ENCODE data around the gene SENP5. TPM values are rescaled to one million over a fixed set of nuclear protein-coding genes. Genes with fewer than 3 reads are reported as not detected.
A peak's percentile ranks its signal among the peaks of the same experiment; 100 is the strongest.

SENP5 gene
- total and polyA plus RNA-seq, 2 of the 8 experiments (the other 6 are each of a cell fraction or from before 2014, with no cell fraction given) = 6.7 to 27.3 TPM

DNA sequence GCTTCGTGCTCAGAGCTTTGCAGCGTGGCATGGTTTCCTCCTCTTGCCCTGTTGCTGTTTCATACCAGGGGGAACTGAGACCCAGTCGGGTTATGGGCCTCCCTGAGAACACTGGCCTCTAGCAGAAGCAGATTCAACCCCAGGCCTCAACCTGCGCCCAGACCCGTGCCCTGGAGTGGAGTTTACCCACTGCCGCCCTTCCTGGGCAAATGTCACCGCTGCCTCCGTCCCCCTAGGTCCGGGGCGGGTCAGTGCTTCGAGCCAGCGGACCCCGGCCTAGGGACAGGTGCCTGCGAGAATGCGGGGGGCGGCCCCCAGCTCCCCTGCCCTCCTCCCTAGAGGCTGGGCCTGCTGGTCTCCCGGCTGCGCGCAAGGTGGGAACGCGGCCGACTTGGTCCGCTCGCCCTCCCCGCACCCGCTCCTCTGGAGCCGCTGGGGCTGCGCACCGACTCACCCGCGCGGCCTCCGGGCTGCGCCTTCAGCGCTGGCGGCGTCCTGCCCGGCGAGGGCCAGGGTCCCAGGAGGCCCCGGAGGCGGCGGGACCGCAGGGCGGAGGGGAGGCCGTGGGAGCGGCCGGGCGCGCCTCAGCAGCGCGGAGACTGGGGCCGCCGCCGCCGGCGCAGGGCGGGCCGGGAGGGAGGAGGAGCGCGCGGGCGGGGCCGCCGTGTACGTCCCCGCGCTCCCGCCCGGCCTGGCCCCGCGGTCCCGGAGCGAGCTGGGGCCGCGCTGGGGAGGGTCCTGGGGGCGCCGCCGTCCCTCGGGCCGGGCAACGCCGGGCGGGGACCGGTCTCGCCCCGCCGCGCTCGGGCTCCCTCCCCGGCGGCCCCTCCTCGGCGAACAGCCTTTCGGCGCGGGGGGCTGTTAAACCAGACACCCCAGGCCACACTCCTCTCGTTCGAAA is 100.8 kb downstream of the SENP5 start, which contains the start of gene PIGZ:
Gene PIGZ, minus strand, starts transcription at position 601 of the 901 bp plus-strand sequence. CDS start 16,802 bp downstream, outside the sequence.
- Histone ChIP-seq H4K20me1 (replicated peaks in 1 of 2; ENCODE audit: control insufficient read depth in 1 of 2, insufficient read depth in 2 of 2, low read length in 2 of 2) (no peaks in the 10 kb centered on the region), H2BK12ac (ENCODE audit: low read depth, low read length) (no peak within 1 kb of the TSS; the same call in 1 of the 2 replicates), H2BK120ac (replicated peaks; ENCODE audit: low read depth, low read length) (no peak within 1 kb of the TSS), H3K9ac (replicated peaks in 1 of 4; ENCODE audit: extremely low read depth in 1 of 4, low read depth in 3 of 4, low read length in 3 of 4) (no peak within 1 kb of the TSS), H3K4me3 (ENCODE audit: extremely low read depth in 1 of 4, insufficient read depth in 2 of 4, low read depth in 3 of 4, low read length in 4 of 4) (peak within 1 kb of the TSS; percentile 26 to 74 (median 31)), H3K79me2 (ENCODE audit: control insufficient read depth in 1 of 2, insufficient read depth in 2 of 2, low read length in 2 of 2) (no peaks in the 10 kb centered on the region), H3K18ac (ENCODE audit: extremely low read depth, low read length) (no peak within 1 kb of the TSS), H3K14ac (ENCODE audit: insufficient read length) (no peak within 1 kb of the TSS), H3K9me3 (ENCODE audit: insufficient read depth in 2 of 2, low read depth in 1 of 2, low read length in 1 of 2) (no peaks in the 10 kb centered on the region), H3K27ac (ENCODE audit: low read depth, low read length) (no peak within 1 kb of the TSS), H3K23me2 (ENCODE audit: low read depth, low read length) (peaks cover 10% of the 10 kb centered on the region; the same call in 1 of the 2 replicates), H3K4ac (replicated peaks; ENCODE audit: insufficient read length, low read depth, low read length) (no peak within 1 kb of the TSS), H4K8ac (ENCODE audit: extremely low read depth, insufficient read depth, low read length) (peak within 1 kb of the TSS; percentile 85), H4K5ac (ENCODE audit: insufficient read length, low read depth, low read length) (no peak within 1 kb of the TSS), H3K27me3 (replicated peaks in 1 of 4; ENCODE audit: control insufficient read depth in 3 of 4, extremely low read depth in 1 of 4, insufficient read depth in 3 of 4, low read length in 3 of 4) (peaks cover 52 to 66% (median 63%) of the 10 kb centered on the region in 4 experiments), H3K4me2 (ENCODE audit: insufficient read depth in 1 of 2, low read depth in 2 of 2, low read length in 2 of 2) (peak within 1 kb of the TSS; percentile 70 to 88), H4K91ac (replicated peaks; ENCODE audit: insufficient read length, low read length) (no peak within 1 kb of the TSS), H3K4me1 (replicated peaks in 1 of 4; ENCODE audit: control insufficient read depth in 3 of 4, insufficient read depth in 4 of 4, low read length in 3 of 4) (peaks cover 0 to 24% (median 10%) of the 10 kb centered on the region in 4 experiments; a peak in 5 of 7 replicates), H3K23ac (ENCODE audit: insufficient read length) (no peak within 1 kb of the TSS), H2BK20ac (ENCODE audit: low read length) (no peak within 1 kb of the TSS), H3K36me3 (ENCODE audit: control insufficient read depth in 2 of 4, insufficient read depth in 4 of 4, low read length in 3 of 4) (peaks cover 0 to 8% (median 0%) of the 10 kb centered on the region in 4 experiments; a peak in 1 of 8 replicates), H2AK5ac (ENCODE audit: low read depth, low read length) (no peak within 1 kb of the TSS), H2BK5ac (ENCODE audit: low read depth, low read length) (no peak within 1 kb of the TSS), H3K79me1 (ENCODE audit: low read depth, low read length) (no peaks in the 10 kb centered on the region), H2BK15ac (ENCODE audit: low read length) (no peak within 1 kb of the TSS), H3K56ac (replicated peaks; ENCODE audit: insufficient read length, low read depth, low read length) (no peak within 1 kb of the TSS), H2AFZ (ENCODE audit: low read length) (no peak within 1 kb of the TSS; the same call in 1 of the 2 replicates)
- FAIRE-seq = no peak
- WGBS, 2 experiments (ENCODE audit: extremely low coverage in 1 of 2, insufficient coverage in 1 of 2, insufficient read length in 1 of 2, insufficient replicate concordance in 2 of 2, low coverage in 1 of 2, low lambda C conversion rate in 2 of 2, missing lambda C conversion rate in 1 of 2) = 24% methylated on average over 8 of the region's 98 CpGs; no CpG with 5 or more reads in 1 of the 2 experiments
- ChIA-PET POLR2A (ENCODE audit: partially characterized antibody) (no interaction called here), CTCF (ENCODE audit: partially characterized antibody) (no interaction called here)
- DNase-seq (ENCODE audit: low read depth in 1 of 2, low spot score in 2 of 2) = peak in 1 of 2 experiments; percentile 71
- TF ChIP-seq CHD1 (IDR thresholded peaks at IDR 0.05; ENCODE audit: low read depth, low read length) = no peak
- TF ChIP-seq SUZ12 (IDR thresholded peaks at IDR 0.05; ENCODE audit: low read length) = peak; percentile 42
- no peak for TF ChIP-seq POLR2A (IDR thresholded peaks at IDR 0.05; ENCODE audit: control extremely low read depth in 1 of 2, low read depth in 2 of 2, low read length in 2 of 2)
- TF ChIP-seq RNF2 (IDR thresholded peaks at IDR 0.05; ENCODE audit: borderline replicate concordance, low read depth, low read length, missing control alignments, poor library complexity, severe bottlenecking) = no peak
- TF ChIP-seq FOSL1 (IDR thresholded peaks at IDR 0.05; ENCODE audit: insufficient read depth, low read depth, low read length) = no peak
- no peak for TF ChIP-seq RBBP5 (IDR thresholded peaks at IDR 0.05; ENCODE audit: borderline replicate concordance, low read depth, low read length)
- TF ChIP-seq MAX (IDR thresholded peaks at IDR 0.05) = 0 out of 2 replicates have a peak, but pooled peaks have one; percentile 10
- peak; percentile 9; the same call in 1 of the 2 replicates for TF ChIP-seq E2F6 (IDR thresholded peaks at IDR 0.05)
- TF ChIP-seq KDM4A (IDR thresholded peaks at IDR 0.05; ENCODE audit: low read depth, low read length, severe bottlenecking) = peak; percentile 81
- TF ChIP-seq SRF (IDR thresholded peaks at IDR 0.05; ENCODE audit: low read depth, low read length) = no peak
